Cardiac fibroblast (primary cell): ENCODE measurements around the gene TMEM158.

Experiments
- DNase-seq, 2 donors: peaks; one replicate each; pipeline versions ENCODE4 v3.0.0 to v3.0.0-alpha.2; 2010; ENCODE audit warnings: low read depth in 2 of 2
- H3K4me3 ChIP-seq, 2 donors: replicated peaks in 1 of 2; 1 replicate in 1 of 2; 2 replicates in 1 of 2; pipeline ENCODE4 v1.5.1; 2011; ENCODE audit warnings: low read depth in 2 of 2, low read length in 2 of 2, mild to moderate bottlenecking in 2 of 2, moderate library complexity in 1 of 2
- CTCF ChIP-seq: IDR thresholded peaks from one replicate; pipeline ENCODE4 v1.5.1; 2011; ENCODE audit warnings: low read depth, mild to moderate bottlenecking, low read length, inconsistent platforms

Gene TMEM158

GRCh38 chr3:45226206-45226915 lies at the start of gene TMEM158:
Gene TMEM158, minus strand, starts transcription at chr3:45226287. Its CDS starts 260 bp downstream, at chr3:45226027.
- H3K4me3 ChIP-seq = peak within 1 kb of the TSS; percentile 63 to 68
- TF ChIP-seq CTCF = no peak
- peak; percentile 55 to 76 for DNase-seq

- no peak overlapping the region for H3K4me3 ChIP-seq
- DNase-seq = no peak
- no peak for TF ChIP-seq CTCF
Measured at GRCh38 chr3:45275006-45275704, 49.1 kb upstream of the TMEM158 start.

- no peak for TF ChIP-seq CTCF
- peak in 1 of 2 donors; percentile 9 for DNase-seq
- no peak overlapping the region for H3K4me3 ChIP-seq
Measured at GRCh38 chr3:45273681-45274515, 47.8 kb upstream of the TMEM158 start.

- no peak for TF ChIP-seq CTCF
- DNase-seq = no peak
- no peak overlapping the region for H3K4me3 ChIP-seq
Measured at GRCh38 chr3:45272828-45273470, 46.9 kb upstream of the TMEM158 start.

GRCh38 chr3:45272032-45272810 lies 46.1 kb upstream of the TMEM158 start:
- DNase-seq = no peak
- H3K4me3 ChIP-seq = no peak overlapping the region
- no peak for TF ChIP-seq CTCF

- DNase-seq = peak in 1 of 2 donors; percentile 7
- TF ChIP-seq CTCF = no peak
- no peak overlapping the region for H3K4me3 ChIP-seq
Measured at GRCh38 chr3:45269952-45270351, 43.9 kb upstream of the TMEM158 start.
